Ovary (tissue), 9 donors: ENCODE data around the gene ADIRF. TPM values are rescaled to one million over a fixed set of nuclear protein-coding genes. Genes with fewer than 3 reads are reported as not detected.
"Not testable (repeated sequence)": the region's sequence is repeated elsewhere in the genome, so short reads cannot be mapped to it uniquely, and the experiment has no call there.

Experiments
- DNase-seq, 5 donors: peaks; one replicate each; pipeline ENCODE4 v3.0.0-alpha.2; 2019 to 2020
- H3K27ac ChIP-seq, 2 donors: fragments of 200-600 bp; one replicate each; pipeline versions ENCODE4 v1.5.1 to v1.8.0; 2019 to 2022
- H3K27me3 ChIP-seq: fragments of 200-600 bp; one replicate; pipeline ENCODE4 v1.8.0; 2022
- H3K36me3 ChIP-seq: fragments of 200-600 bp; sonication (generic); one replicate; pipeline ENCODE4 v1.5.1; 2019
- H3K4me1 ChIP-seq: one replicate; pipeline ENCODE4 v1.8.1; 2013; ENCODE audit warnings: mild to moderate bottlenecking, moderate library complexity; ENCODE audit not compliant: insufficient read depth
- H3K4me3 ChIP-seq: fragments of 200-600 bp; sonication (generic); one replicate; pipeline ENCODE4 v1.5.1; 2017
- H3K9me3 ChIP-seq, 2 donors: fragments of 200-600 bp in 1 of 2; sonication (generic) in 1 of 2; one replicate each; pipeline versions ENCODE4 v1.5.1 to v1.8.1; 2013 to 2019; ENCODE audit warnings: mild to moderate bottlenecking in 1 of 2, moderate library complexity in 1 of 2
- whole genome bisulfite sequencing, 3 donors: extraction: QIAGEN DNeasy Blood & Tissue Kit in 1 of 3; methylation state at CpG; one replicate each; pipeline versions ENCODE4 v1.1.5 to v1.1.7; 2013 to 2017; 5-methylcytosine and 5-hydroxymethylcytosine counted together
- intact Hi-C, 4 donors: fragments of 100-400 bp; cut with DNase I; formaldehyde crosslinking; loops; one replicate each; pipeline versions ENCODE4 v1.11.0 to v1.15.1; 2022 to 2023
- polyA plus RNA-seq, 2 donors: library from polyadenylated mRNA; stranded (reverse); fragments of 200-250 nt in 1 of 2; fragments of 350-450 nt in 1 of 2; fragmentation: Illumina TruSeq in 1 of 2; extraction: RNeasy Lipid Tissue Mini Kit (QIAGEN cat#74804) in 1 of 2; gene quantifications; one replicate each; pipeline ENCODE4 v1.2.3, GENCODE V29; 2013 to 2014
- small RNA-seq: library from RNA; depleted of rRNA; stranded (forward); fragments of <200 nt; gene quantifications from one replicate; pipeline ENCODE3, GENCODE V24; 2016
- total RNA-seq, 7 donors: library from RNA; depleted of rRNA in 2 of 7; stranded (reverse); fragments of >200 nt in 2 of 7; fragmentation: NEBNext Ultra II Directional in 3 of 7; extraction: Animal tissue kit (Norgen Biotek cat#: 25700) in 3 of 7; gene quantifications; one replicate each; pipeline versions ENCODE4 v1.1.0 to v1.2.4, GENCODE V29; 2016 to 2023
- donor health status: DM: no; HTN: no; CAD: no; lungs with moderate emphysema.
- donor health status: DM: no; HTN: no; CAD: no.
- donor health status: Bipolar disorder and iron deficiency.
- donor health status: DM: yes; HTN: yes; CAD: no.
- donor health status: DM: no; HTN: no; CAD: no.
- donor health status: DM: yes; HTN: yes; CAD: no.

The ADIRF gene
- total and polyA plus RNA-seq, 9 donors, result 57.4 to 528 (median 231) TPM

- intact Hi-C loops, DNase-seq, H3K9me3 ChIP-seq, H3K27ac ChIP-seq, H3K27me3 ChIP-seq, H3K36me3 ChIP-seq, H3K4me1 ChIP-seq, H3K4me3 ChIP-seq: not testable (repeated sequence)
- 93 to 96% (median 96%) methylated on average over 7 of the region's 7 CpGs for WGBS, 3 donors
These were observed 40.0 kb downstream of the ADIRF start for GRCh38 chr10:87008303-87008702.

GRCh38 chr10:87009134-87009696 is 40.9 kb downstream of the ADIRF start:
- H3K27me3 ChIP-seq, H3K4me1 ChIP-seq, H3K27ac ChIP-seq, H3K9me3 ChIP-seq, DNase-seq, H3K4me3 ChIP-seq, intact Hi-C loops, H3K36me3 ChIP-seq: not testable (repeated sequence)
- WGBS, 3 donors, result 94 to 96% (median 95%) methylated on average over 16 to 18 of the region's 18 CpGs

GRCh38 chr10:87013528-87013927 is 45.2 kb downstream of the ADIRF start:
- H3K4me3 ChIP-seq, DNase-seq, H3K4me1 ChIP-seq, intact Hi-C loops, H3K9me3 ChIP-seq, H3K27me3 ChIP-seq, H3K27ac ChIP-seq, H3K36me3 ChIP-seq: not testable (repeated sequence)
- 40 to 60% (median 44%) methylated on average over 3 of the region's 3 CpGs for WGBS, 3 donors

- intact Hi-C loops, DNase-seq, H3K36me3 ChIP-seq, H3K9me3 ChIP-seq, H3K27ac ChIP-seq, H3K4me1 ChIP-seq, H3K27me3 ChIP-seq, H3K4me3 ChIP-seq: not testable (repeated sequence)
- WGBS, 3 donors, result 83 to 87% (median 85%) methylated on average over 9 to 10 of the region's 10 CpGs
These were observed 46.9 kb downstream of the ADIRF start for GRCh38 chr10:87014986-87015716.

GRCh38 chr10:87018127-87018526 is 49.8 kb downstream of the ADIRF start:
- H3K4me3 ChIP-seq, H3K36me3 ChIP-seq, H3K27me3 ChIP-seq, H3K4me1 ChIP-seq, H3K9me3 ChIP-seq, H3K27ac ChIP-seq, intact Hi-C loops, DNase-seq: not testable (repeated sequence)
- WGBS, 3 donors, result 79 to 85% (median 80%) methylated on average over 6 of the region's 6 CpGs

- H3K4me1 ChIP-seq, H3K9me3 ChIP-seq, intact Hi-C loops, H3K27me3 ChIP-seq, H3K36me3 ChIP-seq, H3K4me3 ChIP-seq, DNase-seq, H3K27ac ChIP-seq: not testable (repeated sequence)
- 77 to 90% (median 85%) methylated on average over 6 of the region's 6 CpGs for WGBS, 3 donors
These were observed 50.8 kb downstream of the ADIRF start for GRCh38 chr10:87019066-87019465.

GRCh38 chr10:87019504-87019903 is 51.2 kb downstream of the ADIRF start:
- H3K27me3 ChIP-seq, H3K36me3 ChIP-seq, intact Hi-C loops, H3K4me3 ChIP-seq, H3K27ac ChIP-seq, H3K4me1 ChIP-seq, H3K9me3 ChIP-seq, DNase-seq: not testable (repeated sequence)
- WGBS, 3 donors, result 94 to 100% (median 100%) methylated on average over 1 of the region's 1 CpG

- H3K4me1 ChIP-seq, H3K27me3 ChIP-seq, H3K4me3 ChIP-seq, H3K27ac ChIP-seq, DNase-seq, intact Hi-C loops, H3K36me3 ChIP-seq, H3K9me3 ChIP-seq: not testable (repeated sequence)
- 90 to 95% (median 93%) methylated on average over 5 to 9 of the region's 9 CpGs for WGBS, 3 donors
These were observed 51.8 kb downstream of the ADIRF start, which contains the start of gene FAM25A for GRCh38 chr10:87020056-87020455. TSS of gene FAM25A (plus strand) at chr10:87020294. CDS start at chr10:87020325, 31 bp downstream.

Small RNA genes lying within 50 kb of the gene (small RNA-seq; reads per million reads assigned to genes)
- gene BMS1P3 (not detected), gene FAM25A (not detected)

Other genes starting within 250 kb of the ADIRF start
- gene BMPR1A, start 211.9 kb upstream of the ADIRF start, total RNA-seq, result 10 to 100 TPM; 29.1 to 77.9 (median 62.2) TPM
- gene BMPR1A, start 211.9 kb upstream of the ADIRF start, polyA plus RNA-seq, result 10 to 100 TPM; 19.0 to 40.1 TPM
- gene MMRN2, start 10.9 kb upstream of the ADIRF start, total RNA-seq, result 10 to 100 TPM; 11.3 to 44.6 (median 18.5) TPM
- gene MMRN2, start 10.9 kb upstream of the ADIRF start, polyA plus RNA-seq, result 10 to 100 TPM; 21.2 to 29.9 TPM
- gene SNCG, start 9.9 kb upstream of the ADIRF start, total RNA-seq, result 10 to 100 TPM; 15.4 to 76.1 (median 43.6) TPM
- gene SNCG, start 9.9 kb upstream of the ADIRF start, polyA plus RNA-seq, result 10 to 100 TPM; 13.7 to 41.9 TPM
- gene FAM25A, start 51.8 kb downstream of the ADIRF start, total RNA-seq, result not detected
- not detected for gene FAM25A, start 51.8 kb downstream of the ADIRF start, polyA plus RNA-seq
- gene GLUD1, start 126.4 kb downstream of the ADIRF start, total RNA-seq, result 100 to 1,000 TPM; 116 to 142 (median 130) TPM
- 100 to 1,000 TPM in 1 of 2 donors, 10 to 100 TPM in 1; 92.2 to 164 TPM for gene GLUD1, start 126.4 kb downstream of the ADIRF start, polyA plus RNA-seq
- 10 to 100 TPM; 16.7 to 32.3 (median 26.8) TPM for gene SHLD2, start 126.7 kb downstream of the ADIRF start, total RNA-seq
- 10 to 100 TPM; 11.5 to 13.5 TPM for gene SHLD2, start 126.7 kb downstream of the ADIRF start, polyA plus RNA-seq